HG03064 (cell line): ENCODE results near the gene UPK1B.

ENCODE experiments used
- ATAC-seq: cut with Tn5 transposase; IDR thresholded peaks from one replicate; pipeline ENCODE4 v1.9.1; 2021; ENCODE audit warnings: low read depth; ENCODE audit not compliant: unreplicated experiment

The UPK1B gene

DNA sequence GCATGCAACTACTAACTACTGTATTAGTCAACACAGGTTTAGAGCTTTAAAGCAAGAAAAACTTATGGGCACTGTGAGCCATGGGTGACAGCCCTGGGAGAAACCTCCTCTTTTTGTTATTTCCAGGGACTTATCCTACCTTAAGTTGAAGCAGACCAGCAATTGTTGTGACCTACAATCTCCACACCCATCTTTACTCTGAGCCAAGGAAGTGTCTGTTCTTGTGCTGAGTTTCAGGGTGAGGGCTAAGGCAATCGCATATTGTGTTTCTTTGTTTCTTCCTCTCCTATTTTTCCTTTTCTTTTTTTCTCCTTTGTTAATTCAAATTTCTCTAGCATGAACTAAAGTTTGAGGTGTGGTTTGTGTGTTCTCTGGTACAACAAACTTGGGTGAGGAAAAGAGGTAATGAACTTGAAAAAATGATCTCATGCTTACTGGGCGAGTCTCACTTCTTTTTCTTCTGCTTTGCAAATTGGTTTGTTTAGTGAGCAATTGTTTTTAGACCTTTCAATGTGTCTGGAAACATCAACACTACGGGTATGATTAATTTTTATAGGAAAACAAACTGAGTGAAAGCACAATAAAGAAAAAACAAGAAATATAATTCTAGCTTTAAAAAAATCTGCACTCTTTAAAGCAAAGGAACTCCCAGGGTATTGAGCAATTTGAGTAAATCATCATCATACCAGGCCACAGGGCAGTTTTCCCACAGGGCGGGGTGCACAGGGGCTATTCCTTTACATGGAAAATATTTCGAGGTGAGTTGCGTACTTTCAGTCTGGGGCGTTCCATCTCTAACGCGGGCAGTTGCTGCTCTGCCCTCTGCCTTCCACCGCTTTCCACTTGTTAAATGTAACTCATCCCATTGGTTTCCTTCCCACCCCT, 2.7 kb downstream of the UPK1B start:
- ATAC-seq, result no peak

DNA sequence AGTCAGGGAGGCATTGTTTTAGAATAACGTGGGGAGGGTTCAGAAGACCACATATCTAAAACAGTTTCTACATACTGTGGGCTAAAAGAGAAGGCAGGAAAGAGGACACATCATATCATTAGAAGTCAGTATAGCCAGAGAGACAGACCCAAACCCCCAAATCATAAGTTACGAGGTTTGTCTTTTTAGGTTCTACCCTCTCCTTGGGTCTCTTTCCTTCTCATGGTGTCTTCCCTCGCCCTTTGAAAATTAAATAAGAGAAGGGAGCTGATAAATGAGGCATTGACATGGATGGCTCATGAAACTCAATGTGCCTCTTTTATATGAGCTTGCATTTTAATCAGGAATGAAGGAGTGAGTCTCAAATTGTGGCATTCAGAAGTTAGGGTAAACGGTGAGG, 3.4 kb downstream of the UPK1B start:
- ATAC-seq, result no peak

DNA sequence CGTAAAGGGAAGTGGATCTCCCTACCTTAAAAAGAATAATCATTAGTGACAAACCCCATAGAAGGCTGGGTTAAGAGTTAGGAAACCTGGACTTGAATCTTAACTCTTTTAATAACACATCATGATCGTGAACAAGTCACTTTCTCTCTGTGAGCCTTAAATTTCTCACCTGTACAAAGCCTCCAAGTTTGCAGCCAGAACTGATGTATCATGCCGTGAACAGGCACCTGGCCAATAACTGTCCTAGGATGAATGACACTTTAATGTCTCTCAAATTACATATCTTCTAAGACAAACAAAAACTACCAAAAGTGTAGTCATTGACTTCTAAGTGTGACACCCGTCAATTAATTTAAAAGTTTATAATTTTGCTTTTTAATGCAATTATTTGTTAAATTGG, 3.9 kb downstream of the UPK1B start:
- no peak for ATAC-seq

DNA sequence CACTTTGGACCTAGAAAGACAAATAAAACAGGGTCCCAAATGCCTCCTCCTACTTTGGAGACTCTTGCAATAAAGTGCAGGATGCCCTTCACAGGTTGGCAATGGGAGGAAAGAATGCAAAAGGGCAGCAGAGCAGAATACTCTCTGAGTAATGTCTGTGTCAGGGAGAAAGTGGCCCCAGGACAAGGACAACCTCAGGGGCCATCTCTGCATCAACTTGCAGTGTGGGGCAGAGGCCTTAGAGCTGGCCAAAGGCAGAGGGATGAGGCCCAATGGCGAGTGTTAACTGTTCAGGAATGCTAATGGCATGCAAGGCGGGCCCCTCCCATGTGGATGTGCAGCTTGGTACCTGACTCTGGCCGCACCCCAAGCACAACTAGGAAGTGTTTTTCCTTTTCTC, 8.4 kb downstream of the UPK1B start:
- no peak for ATAC-seq

DNA sequence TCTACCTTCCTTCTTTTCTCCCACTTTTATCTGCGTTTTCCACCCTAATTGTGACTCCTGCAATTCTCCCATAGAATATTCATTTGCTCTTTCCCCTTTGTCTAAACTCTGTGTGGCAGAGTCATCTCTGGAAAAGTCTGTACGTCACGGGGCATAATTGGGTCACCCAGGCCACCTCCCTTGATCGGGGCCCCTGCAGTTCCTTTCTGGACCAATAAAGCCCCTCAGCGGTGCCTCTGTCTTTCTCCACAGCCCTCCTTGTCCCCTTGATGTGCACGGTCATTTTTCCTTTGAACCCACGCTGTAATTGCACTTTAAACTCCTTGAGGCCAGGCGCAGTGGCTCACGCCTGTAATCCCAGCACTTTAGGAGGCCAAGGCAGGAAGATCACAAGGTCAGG, 10.7 kb downstream of the UPK1B start:
- no peak for ATAC-seq

DNA sequence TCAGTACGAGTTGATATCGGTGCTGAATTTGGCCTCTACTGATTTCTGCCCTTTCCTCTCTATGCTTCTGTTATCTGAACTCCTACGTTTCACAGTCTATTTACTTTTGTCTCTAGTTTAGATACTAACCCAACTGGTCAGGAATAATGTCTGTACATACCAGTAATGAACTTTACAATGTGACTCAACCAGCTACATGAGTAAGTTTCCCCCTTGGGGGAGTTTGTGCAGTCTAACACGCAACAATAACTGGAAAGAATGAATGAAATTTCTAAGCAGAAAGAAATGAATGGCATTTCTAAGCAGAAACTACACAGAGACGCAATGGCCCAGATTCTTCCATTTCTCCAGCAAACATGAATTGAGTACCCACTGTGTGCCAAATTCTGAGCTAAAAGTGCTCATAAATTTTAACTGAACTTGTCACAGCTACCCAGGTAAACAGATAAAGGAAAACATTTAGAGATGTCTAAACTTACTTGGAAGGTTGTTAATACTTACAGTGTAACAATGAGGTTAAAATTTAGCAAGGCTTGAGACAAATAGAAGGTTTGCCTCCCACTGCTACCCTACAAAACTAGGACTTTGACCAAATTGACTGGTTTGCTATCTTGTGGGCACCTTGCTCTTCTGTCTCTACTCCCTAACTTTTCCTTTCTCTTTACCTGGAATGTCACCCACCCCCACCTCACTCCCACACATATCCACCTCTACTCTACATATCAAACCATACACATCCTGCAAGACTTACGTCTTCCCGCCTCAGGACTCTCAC, 11.6 kb downstream of the UPK1B start:
- no peak for ATAC-seq

DNA sequence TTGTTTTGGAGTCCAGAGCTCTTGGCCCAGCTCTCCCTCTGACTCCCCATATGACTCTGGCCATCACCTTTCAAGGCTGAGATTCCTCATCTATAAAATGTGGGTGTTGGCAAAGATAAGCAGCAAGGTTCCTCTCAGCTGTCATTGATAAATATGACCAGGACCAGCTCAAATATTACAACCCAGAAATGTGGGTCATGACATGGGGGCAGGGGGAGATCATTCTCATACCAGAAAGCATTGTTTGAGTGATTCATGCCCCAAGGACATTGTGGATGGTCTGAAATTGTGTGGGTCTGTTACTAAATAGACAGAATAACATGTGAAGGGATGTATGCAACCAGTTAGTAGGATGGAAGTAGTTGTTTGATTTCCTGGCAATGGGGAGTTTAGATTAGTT, 13.9 kb downstream of the UPK1B start:
- ATAC-seq, result no peak

DNA sequence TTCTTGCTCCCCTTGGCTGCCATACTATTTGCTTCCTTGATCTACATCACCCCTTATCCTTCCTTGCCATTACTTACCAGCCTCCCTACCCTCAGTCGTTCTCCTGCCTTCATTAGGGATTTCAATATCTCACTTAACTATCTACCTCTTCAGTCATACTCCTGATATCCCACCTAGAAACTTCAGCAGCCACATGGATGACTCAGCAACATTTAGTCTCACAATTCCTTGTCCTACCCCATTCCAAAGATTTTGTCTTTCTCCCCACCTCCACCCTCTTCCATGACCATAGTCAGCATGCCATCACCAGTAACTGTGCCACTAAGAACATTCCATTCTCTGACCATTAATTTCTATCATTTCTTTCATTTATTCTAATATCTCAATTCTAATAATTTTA, 18.4 kb downstream of the UPK1B start:
- no peak for ATAC-seq

DNA sequence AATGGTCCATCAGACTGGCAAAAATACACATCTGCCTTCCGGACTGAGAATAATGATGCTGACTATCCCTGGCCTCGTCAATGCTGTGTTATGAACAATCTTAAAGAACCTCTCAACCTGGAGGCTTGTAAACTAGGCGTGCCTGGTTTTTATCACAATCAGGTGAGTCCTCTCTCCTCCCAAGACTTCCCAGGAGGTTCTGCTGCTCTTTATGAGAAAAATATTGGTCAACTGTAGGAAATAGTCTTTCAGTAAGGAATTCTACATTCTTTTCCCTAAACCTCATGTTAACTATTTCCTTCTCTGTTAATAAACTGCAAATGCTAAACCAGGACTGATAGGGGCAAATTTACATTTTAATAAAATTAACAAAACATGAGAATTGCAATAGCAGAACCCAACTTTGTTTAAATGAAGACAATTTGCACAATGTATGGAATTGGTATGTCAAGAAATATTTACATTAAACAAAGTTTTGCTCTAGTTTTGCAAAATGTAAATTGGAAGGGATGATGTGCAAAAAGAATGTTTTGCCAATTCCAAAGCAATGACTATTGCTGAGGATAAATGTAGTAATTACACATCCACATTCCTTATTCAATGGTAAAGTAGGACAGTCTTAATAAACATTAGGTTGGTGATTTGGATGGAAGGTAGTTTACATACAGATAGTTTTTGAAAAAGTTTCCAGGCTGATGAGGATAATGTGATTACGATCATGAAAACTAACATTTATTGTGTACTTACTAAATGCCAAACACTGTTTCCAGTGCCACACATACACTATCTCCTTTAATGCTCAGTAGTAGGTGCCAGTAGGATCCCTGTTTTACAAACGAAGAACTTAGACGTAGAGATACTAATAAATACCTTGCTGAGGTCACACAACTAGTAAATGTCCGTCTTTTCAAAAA, 21.1 kb downstream of the UPK1B start:
- no peak for ATAC-seq

DNA sequence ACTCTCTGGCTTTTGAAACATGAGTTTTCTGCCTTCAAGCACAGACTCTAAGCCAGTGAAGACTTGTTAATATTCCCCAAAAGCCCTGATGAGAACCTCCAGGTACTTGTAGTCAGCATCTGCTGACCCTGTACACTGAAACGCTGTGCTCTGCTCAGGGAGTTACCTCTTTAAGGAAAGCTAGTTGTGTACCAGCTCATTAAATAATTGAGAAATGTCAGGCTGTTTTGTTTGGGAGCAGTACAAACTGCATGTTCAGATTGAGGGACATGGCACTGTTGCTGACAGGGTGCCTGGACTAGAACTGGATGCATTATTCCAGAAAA, 21.7 kb downstream of the UPK1B start:
- ATAC-seq, result no peak

DNA sequence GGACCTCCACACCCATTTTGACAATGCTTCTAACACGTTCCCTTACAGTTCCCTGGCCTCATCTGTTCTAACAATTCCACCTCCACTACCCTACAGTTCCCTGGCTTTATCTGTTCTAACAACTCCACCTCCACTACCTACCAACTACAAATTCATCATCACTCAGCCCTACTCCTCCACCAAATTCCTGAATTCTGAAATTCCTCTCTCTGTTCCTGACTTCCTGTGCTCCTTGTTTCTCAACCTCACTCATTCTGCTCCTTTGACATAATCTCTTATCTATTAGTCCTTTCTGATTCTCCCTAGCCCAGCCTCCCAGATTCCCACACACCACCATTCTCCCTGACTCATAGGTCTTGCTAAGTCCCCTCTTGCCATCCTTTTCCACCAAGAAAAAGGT, 22.5 kb downstream of the UPK1B start:
- ATAC-seq, result no peak

DNA sequence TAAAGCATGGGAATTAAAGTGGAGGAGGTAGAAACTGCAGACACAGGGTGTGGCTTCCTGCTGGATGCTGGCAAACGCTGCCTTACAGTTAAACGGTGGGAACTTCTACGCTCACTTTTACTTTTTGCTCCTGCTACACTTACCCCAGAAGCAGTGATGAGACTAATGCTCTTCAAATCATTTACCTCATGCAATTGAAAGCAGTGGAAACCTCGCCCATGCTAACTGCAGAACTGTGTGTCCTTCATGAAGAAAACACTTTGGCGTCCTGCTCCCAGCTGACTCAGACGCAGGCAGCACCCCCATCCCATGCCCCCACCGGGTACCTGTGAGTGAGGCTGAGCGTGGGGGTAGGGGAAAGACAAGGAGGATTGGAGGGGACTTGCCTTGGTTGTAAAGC, 31.8 kb downstream of the UPK1B start:
- ATAC-seq, result no peak

DNA sequence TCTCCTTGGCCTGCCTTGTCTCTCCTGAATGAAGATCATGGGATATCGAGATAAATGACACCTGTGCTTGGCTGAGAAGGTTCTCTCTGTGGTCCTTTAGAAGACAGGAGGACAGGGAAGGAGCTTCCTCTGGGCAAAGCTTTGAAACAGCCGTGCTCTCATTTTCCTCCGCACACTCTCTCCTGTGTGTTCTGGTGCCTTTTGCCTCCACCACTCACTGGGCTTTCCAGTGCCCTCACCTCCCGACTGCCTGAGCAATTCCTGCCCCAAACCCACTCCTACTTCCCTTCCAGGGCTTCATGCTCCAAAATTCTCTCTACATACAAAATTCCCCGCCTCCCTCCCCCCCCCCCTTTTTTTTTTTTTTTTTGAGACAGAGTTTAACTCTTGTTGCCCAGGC, 32.3 kb downstream of the UPK1B start:
- no peak for ATAC-seq

DNA sequence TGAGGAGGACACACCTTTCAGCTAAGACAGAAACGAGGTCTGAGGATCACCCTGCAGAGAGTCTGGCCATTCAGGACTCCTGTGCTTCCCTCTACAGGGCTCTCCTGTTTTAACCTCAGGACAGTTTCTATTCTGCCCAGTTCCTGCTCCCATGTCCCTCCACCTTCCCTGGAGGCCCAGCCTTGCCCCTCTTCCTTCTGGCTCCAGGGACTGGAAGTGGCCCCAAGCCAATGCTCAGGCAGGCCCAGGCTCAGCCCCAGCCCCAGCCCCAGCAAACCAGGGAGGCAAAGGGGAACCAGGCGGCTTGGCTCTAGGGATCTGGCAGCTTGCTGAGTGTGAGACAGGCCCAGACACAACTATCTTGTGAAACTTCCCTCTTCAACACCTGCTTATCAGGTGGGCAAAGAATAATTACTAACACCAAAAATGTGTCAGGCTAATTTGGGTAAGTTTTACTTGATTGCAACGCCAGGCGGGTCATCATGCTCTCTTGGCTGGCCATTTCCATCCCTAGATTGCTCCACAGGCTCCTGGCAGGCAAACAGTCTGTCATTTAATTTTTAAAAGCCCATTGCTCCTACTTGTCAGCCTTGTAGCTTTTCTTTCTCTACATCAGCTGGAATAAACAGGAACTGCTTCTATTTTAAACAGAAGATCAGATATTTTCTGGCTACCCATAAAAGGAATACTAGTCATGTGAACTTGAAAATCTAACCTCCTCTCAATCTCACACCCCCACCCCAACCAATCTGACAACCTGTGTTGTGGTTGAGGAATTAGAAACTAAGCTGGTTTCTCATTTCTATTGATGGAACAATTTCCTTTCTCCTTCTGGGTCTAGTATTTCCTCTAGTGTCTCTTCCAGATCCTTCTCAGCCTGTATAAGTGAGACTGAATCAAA, 33.5 kb downstream of the UPK1B start:
- no peak for ATAC-seq

DNA sequence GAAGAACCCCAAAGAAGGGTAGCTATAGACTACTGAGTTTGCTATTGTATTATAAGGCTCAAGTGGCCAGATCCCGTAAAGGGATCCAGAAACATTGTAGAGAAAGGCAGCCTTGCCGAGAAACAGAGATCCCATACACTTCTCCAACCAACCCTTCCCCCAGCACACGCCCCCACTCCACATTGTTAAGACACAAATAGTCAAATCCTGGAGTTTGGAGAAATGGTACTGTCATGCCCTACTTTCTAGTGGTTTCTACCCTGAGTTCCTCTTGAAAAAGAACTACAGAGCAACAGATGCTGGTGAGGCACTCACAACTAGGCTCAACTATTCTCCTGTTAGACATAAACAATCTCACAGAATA, 34.1 kb downstream of the UPK1B start:
- ATAC-seq, result no peak

DNA sequence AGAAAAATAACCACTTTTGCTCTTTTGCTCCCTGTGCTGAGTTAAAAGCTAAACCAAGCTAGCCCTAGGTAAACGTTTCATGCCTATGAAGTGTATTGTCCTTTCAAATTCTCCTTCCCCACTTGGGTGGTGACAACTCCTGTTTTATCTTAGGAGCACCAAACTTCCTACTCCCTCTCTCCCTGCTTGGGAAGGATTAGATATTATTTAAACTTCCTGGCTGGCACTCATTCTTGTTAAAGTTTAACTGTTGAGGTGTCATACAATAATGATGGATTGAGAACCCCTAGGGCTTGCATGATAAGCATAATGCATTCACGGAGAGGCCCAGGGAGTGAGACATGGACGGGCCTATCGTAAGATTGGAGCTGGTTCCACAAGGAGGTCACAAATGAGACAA, 37.8 kb downstream of the UPK1B start:
- ATAC-seq, result no peak

DNA sequence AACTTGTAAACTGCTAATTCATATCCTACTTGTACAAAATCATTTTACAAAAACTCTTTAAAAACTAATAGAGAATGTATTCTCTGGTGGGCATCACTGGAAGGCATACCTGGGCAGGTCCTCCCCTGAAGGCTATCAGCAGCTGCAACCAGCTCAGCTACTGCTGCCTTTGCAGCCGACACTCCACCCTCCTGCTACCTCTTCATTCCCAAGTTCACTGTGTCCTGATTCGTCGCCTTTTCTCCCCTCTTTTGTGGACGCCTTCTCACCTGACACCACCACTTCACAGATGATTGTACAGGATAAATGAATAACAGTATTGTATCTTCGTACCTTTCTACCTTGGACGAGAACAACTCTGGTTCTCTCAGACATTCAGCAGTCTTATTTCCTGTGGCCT, 38.4 kb downstream of the UPK1B start:
- ATAC-seq, result no peak

DNA sequence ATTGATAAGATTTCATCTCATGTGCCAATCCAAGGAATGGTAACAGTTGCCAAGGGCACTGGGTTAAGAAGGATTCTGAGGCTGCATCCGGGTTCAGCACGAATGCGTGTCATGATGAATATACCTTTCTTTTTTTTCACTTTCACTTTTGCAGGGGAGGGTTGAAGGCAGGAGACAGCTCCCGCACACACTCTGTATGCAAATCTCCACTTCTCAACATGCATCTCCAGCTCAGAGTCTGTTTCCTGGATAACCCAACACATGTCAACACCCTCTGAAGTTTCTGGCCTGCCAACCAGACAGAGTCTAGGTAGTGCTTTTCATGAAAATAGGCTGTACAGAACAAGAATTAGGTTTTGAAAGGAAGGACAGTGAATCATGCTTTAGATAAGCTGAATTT, 45.7 kb downstream of the UPK1B start:
- peak; percentile 92 for ATAC-seq

DNA sequence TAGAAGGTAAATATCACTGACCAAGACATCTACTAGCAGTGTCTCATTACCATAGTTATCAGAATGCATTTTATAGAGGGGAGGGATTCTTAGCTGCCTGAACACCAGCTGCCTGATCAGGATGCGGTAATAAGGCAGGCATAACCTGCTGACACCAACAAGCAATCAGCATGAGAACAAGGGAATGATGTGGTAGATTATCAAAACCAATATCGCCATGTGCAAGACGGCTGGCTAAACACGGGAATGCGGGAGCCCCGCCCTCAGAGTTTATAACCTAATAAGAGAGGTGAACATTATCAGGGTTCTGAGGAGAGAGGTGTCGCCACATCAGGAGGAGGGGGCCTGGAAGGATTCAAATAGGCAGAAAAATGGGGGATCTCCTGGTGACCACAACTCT, 46.8 kb downstream of the UPK1B start:
- ATAC-seq, result no peak

DNA sequence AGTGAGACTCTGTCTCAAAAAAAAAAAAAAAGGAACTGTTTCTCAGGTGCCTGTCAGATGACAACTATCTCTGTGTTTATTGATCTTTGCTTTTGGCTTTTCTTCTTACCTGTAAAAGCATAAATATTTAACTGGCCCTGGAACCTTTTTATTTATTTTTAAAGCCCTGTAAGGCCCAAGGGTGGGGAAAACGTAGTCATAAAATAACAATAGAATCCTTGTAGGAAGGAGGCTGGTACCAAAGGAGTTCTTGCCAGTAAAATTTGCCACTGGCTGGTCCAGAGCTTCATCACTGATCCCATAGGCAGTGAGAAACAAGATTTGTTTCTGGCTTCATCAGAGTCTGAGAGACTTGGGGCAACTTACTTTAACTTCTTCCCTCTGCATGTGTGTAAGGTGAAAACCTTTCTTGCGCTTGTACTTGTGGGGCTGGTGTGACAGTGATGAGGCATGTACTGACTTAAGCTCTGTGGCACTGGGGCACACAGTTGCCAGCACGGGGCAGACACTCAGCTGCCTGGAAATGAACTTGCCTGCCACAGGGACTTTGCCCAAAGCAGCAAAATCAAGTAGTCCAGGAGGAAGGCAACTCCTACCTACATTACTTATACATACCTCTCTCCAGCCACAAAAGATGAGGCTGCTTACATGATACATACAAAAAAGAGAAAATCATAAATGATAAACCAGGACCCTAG, 47.7 kb downstream of the UPK1B start:
- ATAC-seq, result no peak
